HepG2 (cell line): ENCODE measurements around the gene SLC45A1. TPM values are rescaled to one million over a fixed set of nuclear protein-coding genes. Genes with fewer than 3 reads are reported as not detected.

Source experiments
- ARID2 ChIP-seq: sonication (generic); formaldehyde crosslinking; IDR thresholded peaks from 2 replicates; pipeline ENCODE4 v1.8.1; 2022; ENCODE audit warnings: mild to moderate bottlenecking, missing genetic modification reagents, borderline replicate concordance
- CREB1 ChIP-seq, 2 experiments: fragments of 450-650 bp in 1 of 2; IDR thresholded peaks; 2 replicates each; pipeline ENCODE4 v1.6.1; 2016 to 2017; ENCODE audit warnings: control low read depth in 1 of 2, mild to moderate bottlenecking in 1 of 2, missing compliant biosample characterization in 1 of 2, missing genetic modification characterization in 1 of 2
- FOSL1 ChIP-seq: sonication (generic); formaldehyde crosslinking; IDR thresholded peaks from 2 replicates; pipeline ENCODE4 v1.9.0; 2021; ENCODE audit warnings: missing genetic modification reagents, borderline replicate concordance
- HMG20A ChIP-seq: IDR thresholded peaks from 2 replicates; pipeline ENCODE4 v1.6.1; 2016; ENCODE audit warnings: borderline replicate concordance
- HOXA5 ChIP-seq: sonication (generic); formaldehyde crosslinking; IDR thresholded peaks from 2 replicates; pipeline ENCODE4 v1.4.0; 2020; ENCODE audit warnings: missing genetic modification reagents
- MTF1 ChIP-seq: sonication (generic); formaldehyde crosslinking; IDR thresholded peaks from 2 replicates; pipeline ENCODE4 v1.5.0; 2020; ENCODE audit warnings: missing genetic modification reagents
- STAG1 ChIP-seq: sonication (generic); formaldehyde crosslinking; IDR thresholded peaks from 2 replicates; pipeline ENCODE4 v1.4.0; 2020; ENCODE audit warnings: missing genetic modification reagents
- TAF15 ChIP-seq: fragments of 200-400 bp; formaldehyde crosslinking; IDR thresholded peaks from one replicate; pipeline ENCODE4 v1.6.1; 2018; ENCODE audit warnings: mild to moderate bottlenecking, low read depth, low read length; ENCODE audit not compliant: poor library complexity, severe bottlenecking
- ZBTB20 ChIP-seq: sonication (generic); formaldehyde crosslinking; IDR thresholded peaks from 2 replicates; pipeline ENCODE4 v1.8.1; 2023; ENCODE audit warnings: missing genetic modification reagents, low read depth, mild to moderate bottlenecking, borderline replicate concordance
- ZNF205 ChIP-seq: IDR thresholded peaks from 2 replicates; pipeline ENCODE4 v1.6.1; 2018; ENCODE audit warnings: missing biosample characterization, missing genetic modification reagents
- ZNF30 ChIP-seq: sonication (generic); formaldehyde crosslinking; IDR thresholded peaks from 2 replicates; pipeline ENCODE4 v1.5.0; 2020; ENCODE audit warnings: mild to moderate bottlenecking, missing genetic modification reagents
- ZNF605 ChIP-seq: sonication (generic); formaldehyde crosslinking; IDR thresholded peaks from 2 replicates; pipeline ENCODE4 v1.8.0; 2022; ENCODE audit warnings: mild to moderate bottlenecking, missing genetic modification reagents
- ZNF652 ChIP-seq: IDR thresholded peaks from 2 replicates; pipeline ENCODE4 v1.6.1; 2016; ENCODE audit warnings: low read depth, borderline replicate concordance
- ZNF782 ChIP-seq: sonication (generic); formaldehyde crosslinking; IDR thresholded peaks from 2 replicates; pipeline ENCODE4 v1.4.0; 2020; ENCODE audit warnings: missing genetic modification reagents, mild to moderate bottlenecking, borderline replicate concordance
- polyA plus RNA-seq, 8 experiments: library from polyadenylated mRNA; depleted of rRNA in 3 of 8; stranded (reverse) in 7 of 8; unstranded in 1 of 8; fragments of >200 nt; fragmentation: Illumina TruSeq in 4 of 8; extraction: Trizol in 4 of 8; gene quantifications; 2 replicates each; pipeline versions ENCODE4 v1.2.1 to v1.2.3, GENCODE V29; 2011 to 2016; ENCODE audit warnings: low read depth in 4 of 8, missing spikeins in 1 of 8, mixed read lengths in 1 of 8; ENCODE audit not compliant: insufficient read depth in 1 of 8
- total RNA-seq, 5 experiments: library from RNA; depleted of rRNA; stranded (reverse); fragments of >200 nt; fragmentation: Illumina TruSeq; extraction: Trizol; gene quantifications; 2 replicates each; pipeline ENCODE4 v1.2.3, GENCODE V29; 2016; ENCODE audit warnings: low read depth in 1 of 5
- TF ChIP-seq, protein P1 (sequence below): IDR thresholded peaks from 2 replicates; pipeline ENCODE4 v1.6.1; 2012; ENCODE audit warnings: low read depth, low read length, improper control_type of control experiment
- TF ChIP-seq, protein P2 (sequence below): sonication (generic); formaldehyde crosslinking; IDR thresholded peaks from 2 replicates; pipeline ENCODE4 v1.8.0; 2022; ENCODE audit warnings: missing genetic modification reagents, mild to moderate bottlenecking, inconsistent platforms, borderline replicate concordance
- TF ChIP-seq, protein P3 (sequence below): IDR thresholded peaks from 2 replicates; pipeline ENCODE4 v1.6.1; 2012; ENCODE audit warnings: low read length, improper control_type of control experiment
- TF ChIP-seq, protein P4 (sequence below): sonication (generic); formaldehyde crosslinking; IDR thresholded peaks from 2 replicates; pipeline ENCODE4 v1.9.0; 2021; ENCODE audit warnings: missing genetic modification reagents, borderline replicate concordance
- TF ChIP-seq, protein P5 (sequence below): sonication (generic); formaldehyde crosslinking; IDR thresholded peaks from 2 replicates; pipeline ENCODE4 v1.5.0; 2020; ENCODE audit warnings: missing genetic modification reagents

The SLC45A1 gene
- total and polyA plus RNA-seq, 2 of the 13 experiments (the other 11 are each of a cell fraction or from before 2014, with no cell fraction given) = not detected

DNA sequence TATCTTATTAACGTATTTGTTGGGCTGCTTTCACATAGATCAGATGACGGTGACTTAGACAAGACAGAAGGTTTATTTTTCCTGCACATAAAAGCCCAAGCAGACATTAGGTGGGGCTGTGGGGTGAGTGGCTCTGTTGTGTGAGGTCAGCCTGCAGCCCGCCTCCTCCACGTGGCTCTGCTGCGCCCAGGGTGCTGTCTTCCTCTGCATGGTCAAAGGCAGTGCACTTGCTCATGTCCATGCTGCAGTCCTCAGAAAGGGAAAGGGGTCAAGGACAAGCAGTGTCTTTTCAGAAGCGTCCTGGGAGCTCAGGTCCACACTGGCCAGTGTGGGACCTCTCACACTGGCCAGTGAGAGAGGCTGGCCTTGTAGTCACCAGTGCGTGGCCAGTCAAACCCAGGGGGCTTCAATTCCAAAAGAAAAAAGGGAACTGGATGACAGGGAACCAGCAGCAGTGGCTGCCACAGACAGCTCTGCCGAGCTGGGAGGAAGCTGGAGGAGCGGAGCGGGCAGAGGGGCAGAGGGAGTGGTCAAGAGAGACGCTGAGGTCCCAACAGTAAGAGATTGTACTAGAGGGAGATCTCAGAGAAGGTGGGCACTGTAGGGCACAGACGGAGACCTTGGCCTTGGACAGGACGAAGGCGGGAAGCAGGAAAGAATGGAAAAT lies 35.9 kb upstream of the SLC45A1 start (continued):
- TF ChIP-seq, protein P1, sequence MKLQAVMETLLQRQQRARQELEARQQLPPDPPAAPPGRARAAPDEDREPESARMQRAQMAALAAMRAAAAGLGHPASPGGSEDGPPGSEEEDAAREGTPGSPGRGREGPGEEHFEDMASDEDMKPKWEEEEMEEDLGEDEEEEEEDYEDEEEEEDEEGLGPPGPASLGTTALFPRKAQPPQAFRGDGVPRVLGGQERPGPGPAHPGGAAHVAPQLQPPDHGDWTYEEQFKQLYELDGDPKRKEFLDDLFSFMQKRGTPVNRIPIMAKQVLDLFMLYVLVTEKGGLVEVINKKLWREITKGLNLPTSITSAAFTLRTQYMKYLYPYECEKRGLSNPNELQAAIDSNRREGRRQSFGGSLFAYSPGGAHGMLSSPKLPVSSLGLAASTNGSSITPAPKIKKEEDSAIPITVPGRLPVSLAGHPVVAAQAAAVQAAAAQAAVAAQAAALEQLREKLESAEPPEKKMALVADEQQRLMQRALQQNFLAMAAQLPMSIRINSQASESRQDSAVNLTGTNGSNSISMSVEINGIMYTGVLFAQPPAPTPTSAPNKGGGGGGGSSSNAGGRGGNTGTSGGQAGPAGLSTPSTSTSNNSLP = no peak
- TF ChIP-seq, protein P2, sequence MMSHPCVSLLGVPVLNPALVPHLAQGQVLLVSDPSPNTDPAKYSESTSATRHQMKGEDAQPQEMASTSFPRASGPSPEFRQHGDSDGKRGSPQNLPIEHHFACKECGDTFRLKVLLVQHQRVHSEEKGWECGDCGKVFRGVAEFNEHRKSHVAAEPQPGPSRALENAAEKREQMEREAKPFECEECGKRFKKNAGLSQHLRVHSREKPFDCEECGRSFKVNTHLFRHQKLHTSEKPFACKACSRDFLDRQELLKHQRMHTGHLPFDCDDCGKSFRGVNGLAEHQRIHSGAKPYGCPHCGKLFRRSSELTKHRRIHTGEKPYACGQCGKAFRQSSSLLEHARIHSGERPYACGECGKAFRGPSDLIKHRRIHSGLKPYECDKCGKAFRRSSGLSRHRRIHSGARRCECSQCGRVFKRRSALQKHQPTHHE (CRISPR knock-in tag) = no peak
- TF ChIP-seq, protein P3, sequence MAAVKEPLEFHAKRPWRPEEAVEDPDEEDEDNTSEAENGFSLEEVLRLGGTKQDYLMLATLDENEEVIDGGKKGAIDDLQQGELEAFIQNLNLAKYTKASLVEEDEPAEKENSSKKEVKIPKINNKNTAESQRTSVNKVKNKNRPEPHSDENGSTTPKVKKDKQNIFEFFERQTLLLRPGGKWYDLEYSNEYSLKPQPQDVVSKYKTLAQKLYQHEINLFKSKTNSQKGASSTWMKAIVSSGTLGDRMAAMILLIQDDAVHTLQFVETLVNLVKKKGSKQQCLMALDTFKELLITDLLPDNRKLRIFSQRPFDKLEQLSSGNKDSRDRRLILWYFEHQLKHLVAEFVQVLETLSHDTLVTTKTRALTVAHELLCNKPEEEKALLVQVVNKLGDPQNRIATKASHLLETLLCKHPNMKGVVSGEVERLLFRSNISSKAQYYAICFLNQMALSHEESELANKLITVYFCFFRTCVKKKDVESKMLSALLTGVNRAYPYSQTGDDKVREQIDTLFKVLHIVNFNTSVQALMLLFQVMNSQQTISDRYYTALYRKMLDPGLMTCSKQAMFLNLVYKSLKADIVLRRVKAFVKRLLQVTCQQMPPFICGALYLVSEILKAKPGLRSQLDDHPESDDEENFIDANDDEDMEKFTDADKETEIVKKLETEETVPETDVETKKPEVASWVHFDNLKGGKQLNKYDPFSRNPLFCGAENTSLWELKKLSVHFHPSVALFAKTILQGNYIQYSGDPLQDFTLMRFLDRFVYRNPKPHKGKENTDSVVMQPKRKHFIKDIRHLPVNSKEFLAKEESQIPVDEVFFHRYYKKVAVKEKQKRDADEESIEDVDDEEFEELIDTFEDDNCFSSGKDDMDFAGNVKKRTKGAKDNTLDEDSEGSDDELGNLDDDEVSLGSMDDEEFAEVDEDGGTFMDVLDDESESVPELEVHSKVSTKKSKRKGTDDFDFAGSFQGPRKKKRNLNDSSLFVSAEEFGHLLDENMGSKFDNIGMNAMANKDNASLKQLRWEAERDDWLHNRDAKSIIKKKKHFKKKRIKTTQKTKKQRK = no peak
- TF ChIP-seq HMG20A (CRISPR knock-in tag) (peak; percentile 47; the same call in 1 of the 2 replicates), ZNF782 (CRISPR knock-in tag) (no peak), STAG1 (CRISPR knock-in tag) (0 out of 2 replicates have a peak, but pooled peaks have one; percentile 23), ZNF652 (CRISPR knock-in tag) (no peak), FOSL1 (CRISPR knock-in tag) (no peak), MTF1 (CRISPR knock-in tag) (no peak), ZNF605 (0 out of 2 replicates have a peak, but pooled peaks have one; percentile 28), TAF15 (no peak), HOXA5 (no peak), ZNF205 (CRISPR knock-in tag) (no peak), ARID2 (no peak), CREB1 (IDR thresholded peaks at IDR 0.05) (no peak), CREB1 (CRISPR knock-in tag; IDR thresholded peaks at IDR 0.05) (peak; percentile 72), ZBTB20 (no peak; the same call in 1 of the 2 replicates), ZNF30 (CRISPR knock-in tag) (no peak)
- TF ChIP-seq, protein P4, sequence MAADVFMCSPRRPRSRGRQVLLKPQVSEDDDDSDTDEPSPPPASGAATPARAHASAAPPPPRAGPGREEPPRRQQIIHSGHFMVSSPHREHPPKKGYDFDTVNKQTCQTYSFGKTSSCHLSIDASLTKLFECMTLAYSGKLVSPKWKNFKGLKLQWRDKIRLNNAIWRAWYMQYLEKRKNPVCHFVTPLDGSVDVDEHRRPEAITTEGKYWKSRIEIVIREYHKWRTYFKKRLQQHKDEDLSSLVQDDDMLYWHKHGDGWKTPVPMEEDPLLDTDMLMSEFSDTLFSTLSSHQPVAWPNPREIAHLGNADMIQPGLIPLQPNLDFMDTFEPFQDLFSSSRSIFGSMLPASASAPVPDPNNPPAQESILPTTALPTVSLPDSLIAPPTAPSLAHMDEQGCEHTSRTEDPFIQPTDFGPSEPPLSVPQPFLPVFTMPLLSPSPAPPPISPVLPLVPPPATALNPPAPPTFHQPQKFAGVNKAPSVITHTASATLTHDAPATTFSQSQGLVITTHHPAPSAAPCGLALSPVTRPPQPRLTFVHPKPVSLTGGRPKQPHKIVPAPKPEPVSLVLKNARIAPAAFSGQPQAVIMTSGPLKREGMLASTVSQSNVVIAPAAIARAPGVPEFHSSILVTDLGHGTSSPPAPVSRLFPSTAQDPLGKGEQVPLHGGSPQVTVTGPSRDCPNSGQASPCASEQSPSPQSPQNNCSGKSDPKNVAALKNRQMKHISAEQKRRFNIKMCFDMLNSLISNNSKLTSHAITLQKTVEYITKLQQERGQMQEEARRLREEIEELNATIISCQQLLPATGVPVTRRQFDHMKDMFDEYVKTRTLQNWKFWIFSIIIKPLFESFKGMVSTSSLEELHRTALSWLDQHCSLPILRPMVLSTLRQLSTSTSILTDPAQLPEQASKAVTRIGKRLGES (CRISPR knock-in tag) = no peak
- TF ChIP-seq, protein P5, sequence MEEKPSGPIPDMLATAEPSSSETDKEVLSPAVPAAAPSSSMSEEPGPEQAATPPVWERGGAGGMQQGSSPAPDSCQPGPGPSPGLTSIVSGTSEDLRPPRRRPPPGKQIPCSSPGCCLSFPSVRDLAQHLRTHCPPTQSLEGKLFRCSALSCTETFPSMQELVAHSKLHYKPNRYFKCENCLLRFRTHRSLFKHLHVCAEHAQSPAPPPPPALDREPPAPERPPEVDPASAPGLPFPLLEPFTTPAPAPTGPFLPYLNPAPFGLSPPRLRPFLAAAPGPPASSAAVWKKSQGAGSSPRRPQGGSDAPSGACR = no peak
